K562 (cell line): ENCODE results near the gene KCNAB1. TPM values are rescaled to one million over a fixed set of nuclear protein-coding genes. Genes with fewer than 3 reads are reported as not detected.

Experiments
- ATAC-seq: fragments of 200-7000 bp; cut with Tn5 transposase; 3 replicates; pipeline ENCODE4 v1.9.1; 2020; ENCODE audit warnings: moderate library complexity
- BruUV-seq: library from RNA; stranded (reverse); fragments of 400-500 nt; replicated peaks from 2 replicates; lab custom pipeline; 2021; lab: Mats Ljungman, UMichigan
- CTCF ChIA-PET: fragments of 300-600 bp; formaldehyde crosslinking; extraction: SDS; loops from one replicate; lab custom pipeline; 2021; ENCODE audit warnings: low intra/inter-chr PET ratio; lab: Yijun Ruan, JAX
- POLR2A ChIA-PET: fragments of 300-600, 350-650 bp; sonication (Branson Sonifier 250); formaldehyde crosslinking; extraction: SDS; loops from one replicate; lab custom pipeline; 2021; ENCODE audit warnings: antibody characterized with exemption, inconsistent platforms; lab: Yijun Ruan, JAX
- DNase-seq, 4 experiments: peaks; one replicate each; pipeline versions ENCODE4 v3.0.0 to v3.0.0-alpha.2; 2011 to 2018; ENCODE audit warnings: low spot score in 3 of 4, mixed read lengths in 3 of 4; ENCODE audit errors: extremely low read depth in 1 of 4
- FAIRE-seq: peaks from 2 replicates; lab custom pipeline; 2011; peaks lifted over from hg19 to GRCh38; lab: Jason Lieb, UNC
- H2AFZ ChIP-seq: 2 replicates; pipeline ENCODE4 v1.6.0; 2011; ENCODE audit warnings: low read depth, low read length, control low read depth, inconsistent platforms
- H3K27ac ChIP-seq: fragments of 200-600 bp; 3 replicates; pipeline ENCODE4 v1.8.0; 2011; ENCODE audit warnings: low read depth, mild to moderate bottlenecking, control low read depth, inconsistent platforms, low read length, moderate library complexity, mixed read lengths; ENCODE audit errors: extremely low read depth
- H3K27me3 ChIP-seq, 2 experiments: fragments of 300-600 bp in 1 of 2; 2 replicates in 1 of 2; 3 replicates in 1 of 2; pipeline versions ENCODE4 v1.6.0 to v1.8.0; 2011; ENCODE audit warnings: inconsistent platforms in 2 of 2, low read length in 2 of 2, mild to moderate bottlenecking in 1 of 2, mixed read lengths in 1 of 2, moderate library complexity in 1 of 2; ENCODE audit not compliant: control insufficient read depth in 2 of 2, insufficient read depth in 2 of 2
- H3K36me3 ChIP-seq: fragments of 300-600 bp; 3 replicates; pipeline ENCODE4 v1.8.0; 2011; ENCODE audit warnings: mild to moderate bottlenecking, low read length, inconsistent platforms; ENCODE audit not compliant: control insufficient read depth, insufficient read depth
- H3K4me1 ChIP-seq, 2 experiments: fragments of 200-600 bp in 1 of 2; replicated peaks in 1 of 2; 2 replicates in 1 of 2; 3 replicates in 1 of 2; pipeline versions ENCODE4 v1.5.1 to v1.8.0; 2011; ENCODE audit warnings: inconsistent platforms in 2 of 2, low read length in 2 of 2, mild to moderate bottlenecking in 1 of 2, mixed read lengths in 1 of 2, moderate library complexity in 1 of 2; ENCODE audit not compliant: control insufficient read depth in 2 of 2, insufficient read depth in 2 of 2
- H3K4me2 ChIP-seq: 2 replicates; pipeline ENCODE4 v1.6.1; 2011; ENCODE audit warnings: low read length, control low read depth, inconsistent platforms, mixed read lengths; ENCODE audit not compliant: insufficient read depth
- H3K4me3 ChIP-seq: fragments of 200-600 bp; sonication (generic), shearing (Covaris generic); 2 replicates; pipeline ENCODE4 v1.5.1; 2016; ENCODE audit warnings: control low read depth, inconsistent platforms
- H3K79me2 ChIP-seq: fragments of 200-600 bp; 3 replicates; pipeline ENCODE4 v1.8.0; 2011; ENCODE audit warnings: low read length, inconsistent platforms; ENCODE audit not compliant: control insufficient read depth, insufficient read depth
- H3K9ac ChIP-seq, 2 experiments: 2 replicates each; pipeline versions ENCODE4 v1.6.0 to v1.6.1; 2011; ENCODE audit warnings: low read depth in 2 of 2, low read length in 2 of 2, control low read depth in 1 of 2, inconsistent platforms in 1 of 2, mild to moderate bottlenecking in 1 of 2, mixed read lengths in 1 of 2; ENCODE audit not compliant: insufficient read depth in 1 of 2
- H3K9me1 ChIP-seq: one replicate; pipeline ENCODE4 v1.6.0; 2011; ENCODE audit warnings: inconsistent platforms, mild to moderate bottlenecking, low read length, moderate library complexity; ENCODE audit not compliant: control insufficient read depth, insufficient read depth
- H3K9me3 ChIP-seq: replicated peaks from 2 replicates; pipeline ENCODE4 v1.5.1; 2011; ENCODE audit warnings: low read depth, low read length, inconsistent platforms; ENCODE audit not compliant: control insufficient read depth, insufficient read depth
- H4K20me1 ChIP-seq: replicated peaks from 2 replicates; pipeline ENCODE4 v1.6.1; 2011; ENCODE audit warnings: low read length, inconsistent platforms, mixed read lengths; ENCODE audit not compliant: control insufficient read depth, insufficient read depth
- JUND ChIP-seq, 2 experiments: IDR thresholded peaks; 2 replicates in 1 of 2; 3 replicates in 1 of 2; pipeline ENCODE4 v1.6.1; 2011; ENCODE audit warnings: borderline replicate concordance in 2 of 2, low read depth in 2 of 2, low read length in 2 of 2, improper control_type of control experiment in 1 of 2, missing biosample characterization in 1 of 2, missing genetic modification characterization in 1 of 2, missing genetic modification reagents in 1 of 2
- KAT2B ChIP-seq: IDR thresholded peaks from one replicate; pipeline ENCODE4 v1.6.1; 2012; ENCODE audit warnings: low read depth, mild to moderate bottlenecking, control low read depth, inconsistent platforms, low read length, moderate library complexity
- NBN ChIP-seq: fragments of 450-650 bp; IDR thresholded peaks from 2 replicates; pipeline ENCODE4 v1.6.1; 2016; ENCODE audit warnings: low read depth, mild to moderate bottlenecking
- RAD21 ChIP-seq, 2 experiments: fragments of 250-450 bp in 1 of 2; fragments of 450-650 bp in 1 of 2; sonication (Bioruptor Pico) in 1 of 2; formaldehyde crosslinking in 1 of 2; IDR thresholded peaks in 1 of 2; conservative IDR thresholded peaks in 1 of 2; 2 replicates each; pipeline versions ENCODE4 v1.4.0 to v1.8.0; 2020 to 2022; ENCODE audit warnings: mild to moderate bottlenecking in 2 of 2, moderate library complexity in 1 of 2
- STAT5B ChIP-seq: fragments of 250-450 bp; sonication (Bioruptor Pico); IDR thresholded peaks from 2 replicates; pipeline ENCODE4 v1.8.0; 2021; ENCODE audit warnings: mild to moderate bottlenecking, inconsistent platforms
- ZBTB34 ChIP-seq: fragments of 250-450 bp; sonication (Bioruptor Pico); IDR thresholded peaks from 2 replicates; pipeline ENCODE4 v1.8.0; 2021; ENCODE audit warnings: mild to moderate bottlenecking, moderate library complexity
- in situ Hi-C: fragments of 300-500 bp; cut with MboI; formaldehyde crosslinking; loops from 4 replicates; pipeline ENCODE4 v1.15.0; 2018; ENCODE audit warnings: inconsistent platforms, mixed read lengths
- intact Hi-C: fragments of 100-400 bp; cut with micrococcal nuclease; formaldehyde crosslinking; loops from 2 replicates; pipeline ENCODE4 v1.14.2; 2022
- polyA plus RNA-seq, 8 experiments: library from polyadenylated mRNA; depleted of rRNA in 4 of 8; stranded (reverse) in 5 of 8; unstranded in 3 of 8; fragments of >200 nt; fragmentation: Nextera tagmentation in 2 of 8; fragmentation: Illumina TruSeq in 1 of 8; extraction: Ambion mirVana in 2 of 8; extraction: Trizol in 1 of 8; gene quantifications; 2 replicates each; pipeline versions ENCODE4 v1.2.1 to v1.2.3, GENCODE V29; 2011 to 2014; ENCODE audit warnings: inconsistent platforms in 1 of 8, missing spikeins in 1 of 8
- total RNA-seq, 7 experiments: library from RNA; depleted of rRNA in 6 of 7; stranded (reverse); fragments of >200 nt in 6 of 7; fragmentation: Illumina TruSeq in 2 of 7; extraction: Trizol in 2 of 7; gene quantifications; 2 replicates each; pipeline versions ENCODE4 v1.2.1 to v1.2.3, GENCODE V29; 2011 to 2021; ENCODE audit warnings: low replicate concordance in 1 of 7
- TF ChIP-seq, protein P1 (sequence below), 3 experiments: IDR thresholded peaks in 2 of 3; conservative IDR thresholded peaks in 1 of 3; 2 replicates each; pipeline ENCODE4 v1.5.1; 2011 to 2012; ENCODE audit warnings: low read length in 3 of 3, mild to moderate bottlenecking in 3 of 3, control low read depth in 2 of 3, improper control_type of control experiment in 1 of 3, inconsistent platforms in 1 of 3, low read depth in 1 of 3, mixed read lengths in 1 of 3, moderate library complexity in 1 of 3; ENCODE audit not compliant: insufficient read depth in 2 of 3
- TF ChIP-seq, protein P2 (sequence below): fragments of 450-650 bp; formaldehyde crosslinking; IDR thresholded peaks from 2 replicates; pipeline ENCODE4 v1.4.0; 2020; ENCODE audit warnings: mild to moderate bottlenecking, moderate library complexity

KCNAB1 gene
- total and polyA plus RNA-seq, 9 of the 15 experiments (the other 6 are each of a cell fraction or from before 2014, with no cell fraction given): 0.14 to 1.2 (median 0.51) TPM

GRCh38 chr3:156576651-156577348, 456.4 kb downstream of the KCNAB1 start (continued):
- TF ChIP-seq, protein P1, sequence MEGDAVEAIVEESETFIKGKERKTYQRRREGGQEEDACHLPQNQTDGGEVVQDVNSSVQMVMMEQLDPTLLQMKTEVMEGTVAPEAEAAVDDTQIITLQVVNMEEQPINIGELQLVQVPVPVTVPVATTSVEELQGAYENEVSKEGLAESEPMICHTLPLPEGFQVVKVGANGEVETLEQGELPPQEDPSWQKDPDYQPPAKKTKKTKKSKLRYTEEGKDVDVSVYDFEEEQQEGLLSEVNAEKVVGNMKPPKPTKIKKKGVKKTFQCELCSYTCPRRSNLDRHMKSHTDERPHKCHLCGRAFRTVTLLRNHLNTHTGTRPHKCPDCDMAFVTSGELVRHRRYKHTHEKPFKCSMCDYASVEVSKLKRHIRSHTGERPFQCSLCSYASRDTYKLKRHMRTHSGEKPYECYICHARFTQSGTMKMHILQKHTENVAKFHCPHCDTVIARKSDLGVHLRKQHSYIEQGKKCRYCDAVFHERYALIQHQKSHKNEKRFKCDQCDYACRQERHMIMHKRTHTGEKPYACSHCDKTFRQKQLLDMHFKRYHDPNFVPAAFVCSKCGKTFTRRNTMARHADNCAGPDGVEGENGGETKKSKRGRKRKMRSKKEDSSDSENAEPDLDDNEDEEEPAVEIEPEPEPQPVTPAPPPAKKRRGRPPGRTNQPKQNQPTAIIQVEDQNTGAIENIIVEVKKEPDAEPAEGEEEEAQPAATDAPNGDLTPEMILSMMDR (IDR thresholded peaks at IDR 0.05 in 2 of 3, conservative IDR thresholded peaks at IDR 0.05 in 1 of 3; ENCODE audit: insufficient read depth in 2 of 3, low read depth in 1 of 3, low read length in 3 of 3): peak in 1 of 3 experiments; percentile 45; a peak in 3 of 6 replicates
- TF ChIP-seq RAD21 (CRISPR knock-in tag; conservative IDR thresholded peaks at IDR 0.05 in 1 of 2, IDR thresholded peaks at IDR 0.05 in 1 of 2) (peak; percentile 59 to 67), STAT5B (CRISPR knock-in tag) (no peak)
- TF ChIP-seq, protein P2, sequence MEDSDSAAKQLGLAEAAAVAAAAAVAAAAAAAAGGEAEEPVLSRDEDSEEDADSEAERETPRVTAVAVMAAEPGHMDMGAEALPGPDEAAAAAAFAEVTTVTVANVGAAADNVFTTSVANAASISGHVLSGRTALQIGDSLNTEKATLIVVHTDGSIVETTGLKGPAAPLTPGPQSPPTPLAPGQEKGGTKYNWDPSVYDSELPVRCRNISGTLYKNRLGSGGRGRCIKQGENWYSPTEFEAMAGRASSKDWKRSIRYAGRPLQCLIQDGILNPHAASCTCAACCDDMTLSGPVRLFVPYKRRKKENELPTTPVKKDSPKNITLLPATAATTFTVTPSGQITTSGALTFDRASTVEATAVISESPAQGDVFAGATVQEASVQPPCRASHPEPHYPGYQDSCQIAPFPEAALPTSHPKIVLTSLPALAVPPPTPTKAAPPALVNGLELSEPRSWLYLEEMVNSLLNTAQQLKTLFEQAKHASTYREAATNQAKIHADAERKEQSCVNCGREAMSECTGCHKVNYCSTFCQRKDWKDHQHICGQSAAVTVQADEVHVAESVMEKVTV (CRISPR knock-in tag): 0 out of 2 replicates have a peak, but pooled peaks have one; percentile 37

DNA sequence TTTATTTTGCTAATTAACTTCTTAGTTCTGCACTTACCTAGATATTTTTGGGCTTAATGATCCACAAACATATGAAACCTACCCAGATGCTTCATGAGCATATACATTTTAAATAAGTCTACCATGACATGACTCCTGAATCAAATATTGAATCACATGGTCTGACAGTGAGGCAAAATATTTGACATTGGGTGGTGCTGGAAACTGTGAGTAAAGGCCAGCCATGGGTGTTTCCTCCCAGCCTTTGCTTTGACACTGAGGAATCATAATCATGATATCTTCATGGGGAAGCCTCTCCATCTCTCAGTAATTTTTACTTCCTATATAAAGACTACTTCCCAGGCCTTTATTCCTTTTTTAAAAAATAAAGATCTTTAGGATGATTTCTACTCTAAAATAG, 457.4 kb downstream of the KCNAB1 start:
- DNase-seq: peak in 1 of 4 experiments; percentile 51
- FAIRE-seq: no peak
- Histone ChIP-seq H3K27ac (no peak overlapping the region), H3K9ac (no peak overlapping the region), H3K36me3 (no peaks in the 10 kb centered on the region; the same call in 2 of the 3 replicates), H3K27me3 (no peaks in the 10 kb centered on the region), H3K4me2 (no peak overlapping the region; the same call in 1 of the 2 replicates), H3K9me3 (no peaks in the 10 kb centered on the region), H3K79me2 (no peaks in the 10 kb centered on the region), H4K20me1 (no peaks in the 10 kb centered on the region)
- POLR2A ChIA-PET: no interaction called here
- CTCF ChIA-PET: no interaction called here
- intact Hi-C loops (loop anchor here (1.0 to 2.0 kb wide), 2 partner anchors 23 to 97 kb away; partner anchors contain the start of genes SSR3 and TIPARP), in situ Hi-C loops (no loop called here)
- ATAC-seq: no peak
- TF ChIP-seq ZBTB34 (CRISPR knock-in tag) (no peak), NBN (no peak), KAT2B (no peak), JUND (IDR thresholded peaks at IDR 0.05; ENCODE audit: borderline replicate concordance, low read depth, low read length) (peak; percentile 8; the same call in 1 of the 2 replicates), JUND (tag; IDR thresholded peaks at IDR 0.05; ENCODE audit: borderline replicate concordance, low read depth, low read length) (no peak)
- TF ChIP-seq, all 486 proteins: peak for 1
- no TSS peak for BruUV-seq
- Histone ChIP-seq H3K4me3 (no peak overlapping the region), H2AFZ (peak overlapping the region; percentile 76), H3K4me1 (peaks cover 3 to 32% of the 10 kb centered on the region in 2 experiments; a peak in 4 of 5 replicates), H3K9me1 (no peaks in the 10 kb centered on the region)
